ENCODE results near the gene EI24.
"Not testable (repeated sequence)": the region's sequence is repeated elsewhere in the genome, so short reads cannot be mapped to it uniquely, and the experiment has no call there.

The EI24 gene

DNA sequence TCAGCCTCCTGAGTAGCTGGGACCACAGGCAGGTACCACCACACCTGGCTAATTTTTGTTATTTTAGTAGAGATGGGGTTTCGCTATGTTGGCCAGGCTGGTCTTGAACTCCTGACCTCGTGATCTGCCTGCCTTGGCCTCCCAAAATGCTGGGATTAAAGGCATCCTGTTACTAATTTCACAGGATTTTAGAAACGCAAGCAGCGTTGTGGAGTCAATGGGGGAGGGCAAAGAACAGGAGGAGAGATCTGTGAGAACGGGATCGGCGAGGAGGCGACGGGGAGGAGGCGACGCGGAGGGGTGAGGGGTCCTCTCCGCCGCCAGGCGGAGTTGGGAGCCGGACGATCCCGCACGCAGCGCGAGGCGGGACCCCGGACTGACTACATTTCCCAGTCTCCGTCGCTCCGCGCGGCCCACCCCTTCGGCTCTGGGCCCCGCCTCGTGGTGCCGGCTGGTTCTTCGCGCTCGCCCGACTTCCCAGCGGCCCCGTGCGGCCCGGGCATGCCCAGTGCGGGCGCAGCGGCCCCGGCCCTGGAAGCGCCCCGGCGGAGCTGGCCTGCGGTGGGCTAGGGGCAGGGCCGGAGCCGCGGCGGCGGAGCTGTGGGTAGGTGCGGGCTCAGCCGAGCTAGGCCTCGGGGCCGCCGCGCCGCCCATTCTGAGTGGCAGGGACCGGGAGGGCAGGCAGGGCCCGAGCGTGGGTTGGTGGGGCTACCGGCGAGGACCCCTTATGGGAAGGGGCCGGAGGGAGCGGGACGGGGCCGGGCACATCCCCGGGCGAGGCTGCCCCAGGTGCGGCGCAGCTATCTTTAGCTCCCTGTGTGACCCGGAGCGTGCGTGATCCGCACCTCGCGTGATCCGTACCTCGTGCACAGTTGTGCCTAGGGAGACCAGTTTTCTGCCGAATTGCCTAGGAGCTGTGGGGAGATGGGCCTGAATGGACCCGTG lies at the start of gene EI24:
Gene EI24 (plus strand): TSS at position 508 of the 945 bp plus-strand sequence. CDS start 3,051 bp downstream, outside the sequence.
- peak; percentile 55 to 79 for DNase-seq

- no peak for DNase-seq
These were observed 49.1 kb upstream of the EI24 start for GRCh38 chr11:125519860-125520834.

GRCh38 chr11:125525303-125525702 lies 44.0 kb upstream of the EI24 start:
- DNase-seq = no peak

GRCh38 chr11:125532668-125533067 lies 36.6 kb upstream of the EI24 start:
- no peak for DNase-seq

- no peak for DNase-seq
These were observed 33.7 kb upstream of the EI24 start for GRCh38 chr11:125535585-125535984.

- DNase-seq = not testable (repeated sequence)
These were observed 32.4 kb upstream of the EI24 start for GRCh38 chr11:125536834-125537233.

GRCh38 chr11:125542709-125543108 lies 26.6 kb upstream of the EI24 start:
- DNase-seq = no peak

DNA sequence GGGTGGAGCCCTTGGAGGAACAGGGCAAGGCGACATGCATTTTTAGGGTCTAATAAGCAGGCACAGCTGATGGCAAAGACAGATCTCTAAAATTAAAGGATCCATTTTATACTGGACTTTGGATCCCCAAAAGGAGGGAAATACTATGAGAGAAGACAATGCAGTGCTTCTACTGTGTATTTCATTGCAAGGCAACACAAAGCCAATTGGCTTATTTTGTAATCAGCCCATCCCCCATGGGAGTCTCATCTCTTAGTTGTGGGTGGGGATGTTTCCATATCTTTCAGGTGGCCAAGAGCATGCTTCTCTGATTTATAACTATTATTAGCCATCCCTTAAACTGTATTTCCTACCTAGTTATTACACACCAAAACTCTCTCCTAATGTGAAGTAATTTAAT lies 18.5 kb upstream of the EI24 start:
- no peak for DNase-seq

- no peak for DNase-seq
These were observed 17.4 kb upstream of the EI24 start for GRCh38 chr11:125551835-125552342.

GRCh38 chr11:125552927-125553326 lies 16.4 kb upstream of the EI24 start:
- no peak for DNase-seq

- DNase-seq = no peak
These were observed 15.9 kb upstream of the EI24 start for GRCh38 chr11:125553357-125553756.

DNA sequence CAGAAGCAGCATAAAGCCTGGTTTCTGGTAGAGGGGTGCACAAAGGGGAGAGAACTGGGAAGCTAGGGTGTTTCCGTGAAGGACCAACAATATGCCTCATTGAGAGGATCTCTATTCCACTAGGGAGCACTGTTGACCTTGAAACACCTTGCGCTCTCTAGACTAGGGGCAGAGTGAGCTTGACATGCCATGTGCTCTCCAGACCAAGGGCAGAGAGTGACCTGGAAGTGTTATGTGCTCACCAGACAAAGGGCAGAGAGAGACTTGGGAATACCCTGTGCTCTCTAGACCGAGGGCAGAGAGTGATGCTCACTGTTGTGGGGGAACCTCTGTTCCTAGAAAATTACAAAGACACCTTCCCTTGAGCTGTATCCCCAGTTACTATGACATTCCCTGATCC lies 15.2 kb upstream of the EI24 start:
- DNase-seq = no peak

- no peak for DNase-seq
These were observed 9.4 kb upstream of the EI24 start for GRCh38 chr11:125559888-125560287.

- DNase-seq = no peak
These were observed 7.4 kb upstream of the EI24 start for GRCh38 chr11:125561924-125562323.

GRCh38 chr11:125562430-125562829 lies 6.8 kb upstream of the EI24 start:
- DNase-seq = no peak

GRCh38 chr11:125564357-125564756 lies 4.9 kb upstream of the EI24 start:
- DNase-seq = no peak

- DNase-seq = no peak
These were observed 3.0 kb upstream of the EI24 start for GRCh38 chr11:125566235-125566634.

DNA sequence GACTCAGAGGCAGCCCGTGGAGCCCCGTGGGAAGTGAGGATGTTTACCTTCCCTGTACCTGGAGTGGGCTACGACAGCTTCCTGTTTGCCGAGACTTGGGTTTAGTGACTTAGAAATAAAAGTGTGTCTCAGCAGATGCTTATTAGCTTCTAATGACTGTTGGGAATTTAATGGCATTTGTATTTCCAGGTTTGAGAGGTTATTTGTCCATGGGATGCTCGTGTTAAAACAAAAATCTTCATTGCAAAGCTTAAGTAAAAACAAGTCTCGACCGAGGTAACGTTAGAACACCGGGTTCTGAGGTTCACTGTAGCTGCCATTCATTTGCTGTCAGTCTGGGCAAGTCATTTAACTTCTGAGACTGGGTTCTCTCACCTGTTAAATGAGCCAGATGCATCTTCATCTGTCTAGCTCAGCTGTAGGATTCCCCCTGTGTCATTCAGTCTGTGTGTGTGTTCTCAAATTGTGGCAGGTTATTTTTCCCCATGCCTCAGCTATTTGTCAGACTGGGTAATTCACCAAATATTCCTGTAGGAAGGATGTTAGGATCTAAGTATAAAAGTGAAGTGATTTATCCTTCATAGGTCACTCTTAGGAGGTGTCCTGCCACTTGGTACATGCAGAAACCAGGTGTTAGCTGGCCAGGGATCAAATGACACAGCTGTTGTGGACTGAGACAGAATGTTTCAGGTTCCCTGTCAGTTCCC lies 791 bp downstream of the EI24 start:
- DNase-seq = no peak

DNA sequence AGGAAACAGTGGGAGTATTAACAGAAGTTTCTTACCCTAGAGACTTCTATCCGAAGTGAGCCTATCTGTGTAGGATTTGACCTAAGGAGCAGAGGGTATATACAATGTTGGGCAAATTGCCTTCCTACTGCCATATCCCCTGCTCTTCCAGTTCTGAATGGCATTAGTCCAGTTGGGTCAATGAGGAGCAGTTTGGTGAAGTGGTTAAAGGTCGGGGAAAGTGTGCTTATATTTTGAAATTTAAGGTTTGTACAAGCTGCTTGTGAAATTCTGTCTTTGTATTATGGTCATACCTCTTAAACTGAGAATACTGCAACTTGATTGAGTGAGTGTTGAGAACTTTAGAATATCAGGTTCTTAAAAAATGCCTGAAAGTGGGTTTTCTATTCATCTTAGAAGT lies 1.7 kb downstream of the EI24 start:
- no peak for DNase-seq

- no peak for DNase-seq
These were observed 3.6 kb downstream of the EI24 start for GRCh38 chr11:125572916-125573315.

DNA sequence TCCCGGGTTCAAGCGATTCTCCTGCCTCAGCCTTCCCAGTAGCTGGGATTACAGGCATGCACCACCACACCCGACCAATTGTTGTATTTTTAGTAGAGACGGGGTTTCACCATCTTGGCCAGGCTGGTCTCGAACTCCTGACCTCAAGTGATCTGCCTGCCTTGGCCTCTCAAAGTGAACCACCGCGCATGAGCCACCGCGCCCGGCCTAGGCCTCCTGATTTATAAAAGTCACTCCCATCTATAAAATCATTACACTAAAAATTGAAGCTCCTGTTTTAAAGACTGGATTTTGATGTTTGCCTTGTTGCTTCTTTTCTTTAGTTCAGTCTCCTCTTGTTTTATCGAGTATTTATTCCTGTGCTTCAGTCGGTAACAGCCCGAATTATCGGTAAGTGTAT lies 7.9 kb downstream of the EI24 start:
- DNase-seq = not testable (repeated sequence)

DNA sequence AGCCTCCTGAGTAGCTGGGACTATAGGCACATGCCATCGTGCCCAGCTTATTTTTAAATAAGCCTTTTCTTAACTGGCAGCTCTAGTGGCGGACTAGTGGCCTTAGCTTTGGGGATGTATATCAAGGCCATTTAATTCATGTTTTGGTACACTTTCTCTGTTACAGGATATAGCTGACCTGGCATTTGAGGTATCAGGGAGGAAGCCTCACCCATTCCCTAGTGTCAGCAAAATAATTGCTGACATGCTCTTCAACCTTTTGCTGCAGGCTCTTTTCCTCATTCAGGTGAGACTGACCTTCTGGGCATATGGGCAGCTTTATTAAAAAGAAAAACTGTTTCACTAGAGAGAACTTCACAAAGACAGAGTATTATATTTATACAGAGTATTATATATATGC lies 9.5 kb downstream of the EI24 start:
- DNase-seq = no peak

DNA sequence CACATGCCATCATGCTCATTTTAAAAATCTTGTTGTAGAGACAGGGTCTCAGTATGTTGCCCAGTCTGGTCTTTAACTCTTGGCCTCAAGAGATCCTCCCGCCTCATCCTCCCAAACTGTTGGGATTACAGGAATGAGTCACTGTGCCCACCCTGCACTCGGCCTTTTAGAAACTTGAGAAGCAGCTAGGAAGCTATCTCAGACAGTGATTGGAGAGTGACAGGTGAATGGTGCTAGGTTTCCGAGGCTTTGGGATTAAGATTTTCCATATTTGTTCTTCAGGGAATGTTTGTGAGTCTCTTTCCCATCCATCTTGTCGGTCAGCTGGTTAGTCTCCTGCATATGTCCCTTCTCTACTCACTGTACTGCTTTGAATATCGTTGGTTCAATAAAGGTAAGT lies 10.5 kb downstream of the EI24 start:
- DNase-seq = no peak
